Astrocyte (in vitro differentiated cells and primary cell): ENCODE data around the gene CEACAM20. TPM values are rescaled to one million over a fixed set of nuclear protein-coding genes. Genes with fewer than 3 reads are reported as not detected.
"Not testable (repeated sequence)": the region's sequence is repeated elsewhere in the genome, so short reads cannot be mapped to it uniquely, and the experiment has no call there.

Experiments used
- DNase-seq: peaks from one replicate; pipeline ENCODE4 v3.0.0-alpha.2; 2010; ENCODE audit warnings: low read depth
- FAIRE-seq: peaks from 2 replicates; lab custom pipeline; 2011; peaks lifted over from hg19 to GRCh38; lab: Jason Lieb, UNC
- H2AFZ ChIP-seq: 2 replicates; pipeline ENCODE4 v1.6.0; 2012; ENCODE audit warnings: low read depth, low read length, inconsistent platforms
- H3K27ac ChIP-seq: 2 replicates; pipeline ENCODE4 v1.5.1; 2011; ENCODE audit warnings: low read depth, low read length, inconsistent platforms
- H3K27me3 ChIP-seq: 2 replicates; pipeline ENCODE4 v1.6.0; 2011; ENCODE audit warnings: low read length, inconsistent platforms; ENCODE audit not compliant: insufficient read depth
- H3K36me3 ChIP-seq: 2 replicates; pipeline ENCODE4 v1.5.1; 2011; ENCODE audit warnings: low read length, inconsistent platforms; ENCODE audit not compliant: insufficient read depth
- H3K4me1 ChIP-seq: 2 replicates; pipeline ENCODE4 v1.5.1; 2011; ENCODE audit warnings: low read length, inconsistent platforms; ENCODE audit not compliant: insufficient read depth
- H3K4me2 ChIP-seq: 2 replicates; pipeline ENCODE4 v1.6.0; 2012; ENCODE audit warnings: low read length, inconsistent platforms
- H3K4me3 ChIP-seq: 2 replicates; pipeline ENCODE4 v1.5.1; 2011; ENCODE audit warnings: low read depth, mild to moderate bottlenecking, low read length, inconsistent platforms; ENCODE audit not compliant: insufficient read depth
- H3K79me2 ChIP-seq: 2 replicates; pipeline ENCODE4 v1.6.0; 2012; ENCODE audit warnings: mild to moderate bottlenecking, low read length, inconsistent platforms; ENCODE audit not compliant: insufficient read depth
- H3K9ac ChIP-seq: 2 replicates; pipeline ENCODE4 v1.6.0; 2012; ENCODE audit warnings: mild to moderate bottlenecking, low read length, inconsistent platforms
- H3K9me3 ChIP-seq: 2 replicates; pipeline ENCODE4 v1.5.1; 2012; ENCODE audit warnings: low read depth, mild to moderate bottlenecking, low read length, inconsistent platforms; ENCODE audit not compliant: insufficient read depth
- H4K20me1 ChIP-seq: 2 replicates; pipeline ENCODE4 v1.6.0; 2012; ENCODE audit warnings: low read length, inconsistent platforms; ENCODE audit not compliant: insufficient read depth
- H3K27ac Mint-ChIP-seq: one replicate; pipeline ENCODE4 v1.8.0; 2021; ENCODE audit warnings: mild to moderate bottlenecking, mixed read lengths; ENCODE audit not compliant: unreplicated experiment
- H3K27me3 Mint-ChIP-seq: one replicate; pipeline ENCODE4 v1.8.0; 2021; ENCODE audit warnings: low read depth, mixed read lengths; ENCODE audit not compliant: unreplicated experiment
- H3K36me3 Mint-ChIP-seq: one replicate; pipeline ENCODE4 v1.8.0; 2021; ENCODE audit warnings: low read depth, mixed read lengths; ENCODE audit not compliant: unreplicated experiment
- H3K4me1 Mint-ChIP-seq: one replicate; pipeline ENCODE4 v1.8.0; 2021; ENCODE audit warnings: low read depth, mixed read lengths; ENCODE audit not compliant: unreplicated experiment
- H3K4me3 Mint-ChIP-seq: one replicate; pipeline ENCODE4 v1.8.0; 2021; ENCODE audit warnings: mild to moderate bottlenecking, moderate library complexity, mixed read lengths; ENCODE audit not compliant: unreplicated experiment
- H3K9me3 Mint-ChIP-seq: one replicate; pipeline ENCODE4 v1.8.0; 2021; ENCODE audit warnings: mild to moderate bottlenecking, mixed read lengths; ENCODE audit not compliant: unreplicated experiment
- CTCF ChIP-seq: IDR thresholded peaks from 2 replicates; pipeline ENCODE4 v1.5.1; 2011; ENCODE audit warnings: low read depth, mild to moderate bottlenecking, inconsistent platforms, low read length, moderate library complexity; ENCODE audit not compliant: insufficient read depth
- EZH2 ChIP-seq: IDR thresholded peaks from 2 replicates; pipeline ENCODE4 v1.6.1; 2012; ENCODE audit warnings: mild to moderate bottlenecking, low read length, inconsistent platforms; ENCODE audit not compliant: insufficient read depth
- total RNA-seq: library from RNA; stranded (reverse); gene quantifications from 2 replicates; pipeline ENCODE4 v1.2.1, GENCODE V29; 2021

CEACAM20 gene
- total RNA-seq, 1 donor from 2014 or later: not detected

GRCh38 chr19:44539236-44539826 is 9.9 kb upstream of the CEACAM20 start:
- no peaks in the 10 kb centered on the region for H4K20me1 ChIP-seq

GRCh38 chr19:44535361-44535760 is 5.9 kb upstream of the CEACAM20 start:
- H3K27ac Mint-ChIP-seq, H3K4me1 ChIP-seq, H3K4me3 ChIP-seq, H3K79me2 ChIP-seq, DNase-seq, H2AFZ ChIP-seq, H3K4me1 Mint-ChIP-seq, H3K36me3 Mint-ChIP-seq, H3K9me3 ChIP-seq, H3K9ac ChIP-seq, H4K20me1 ChIP-seq, H3K36me3 ChIP-seq, FAIRE-seq, H3K27ac ChIP-seq, H3K27me3 ChIP-seq, H3K4me3 Mint-ChIP-seq, H3K4me2 ChIP-seq: not testable (repeated sequence)
- peaks cover 15% of the 10 kb centered on the region for H3K9me3 Mint-ChIP-seq
- H3K27me3 Mint-ChIP-seq: peaks cover 53% of the 10 kb centered on the region

More at GRCh38 chr19:44539236-44539826, 9.9 kb upstream of the CEACAM20 start:
- H3K27me3 Mint-ChIP-seq: peaks cover 53% of the 10 kb centered on the region
- H3K4me3 Mint-ChIP-seq: no peak overlapping the region
- no peaks in the 10 kb centered on the region for H3K36me3 ChIP-seq
- peaks cover 27% of the 10 kb centered on the region for H3K9me3 Mint-ChIP-seq
- no peaks in the 10 kb centered on the region for H3K9me3 ChIP-seq
- no peak overlapping the region for H3K4me2 ChIP-seq
- H3K27ac ChIP-seq: no peak overlapping the region
- no peak for DNase-seq
- no peak overlapping the region for H3K9ac ChIP-seq
- no peak overlapping the region for H3K27ac Mint-ChIP-seq
- peaks cover 10% of the 10 kb centered on the region for H3K27me3 ChIP-seq
- no peak overlapping the region for H2AFZ ChIP-seq
- no peaks in the 10 kb centered on the region for H3K4me1 Mint-ChIP-seq
- H3K36me3 Mint-ChIP-seq: peaks cover 4% of the 10 kb centered on the region
- TF ChIP-seq EZH2 (no peak), CTCF (no peak)
- H3K79me2 ChIP-seq: no peaks in the 10 kb centered on the region
- H3K4me1 ChIP-seq: no peaks in the 10 kb centered on the region
- FAIRE-seq: no peak
- H3K4me3 ChIP-seq: no peak overlapping the region

- H3K27me3 ChIP-seq: peaks cover 5% of the 10 kb centered on the region
- no peak overlapping the region for H3K27ac Mint-ChIP-seq
- FAIRE-seq: no peak
Measured at GRCh38 chr19:44532819-44533218, 3.3 kb upstream of the CEACAM20 start.

More at GRCh38 chr19:44532819-44533218, 3.3 kb upstream of the CEACAM20 start:
- Mint-ChIP-seq H3K36me3 (peaks cover 2% of the 10 kb centered on the region), H3K27me3 (peaks cover 57% of the 10 kb centered on the region), H3K9me3 (peaks cover 16% of the 10 kb centered on the region), H3K4me1 (no peaks in the 10 kb centered on the region), H3K4me3 (no peak overlapping the region)
- Histone ChIP-seq H3K4me2 (no peak overlapping the region), H3K36me3 (no peaks in the 10 kb centered on the region), H3K79me2 (no peaks in the 10 kb centered on the region), H3K4me3 (no peak overlapping the region), H3K9me3 (no peaks in the 10 kb centered on the region), H3K4me1 (no peaks in the 10 kb centered on the region), H4K20me1 (no peaks in the 10 kb centered on the region), H3K9ac (no peak overlapping the region), H2AFZ (no peak overlapping the region), H3K27ac (no peak overlapping the region)
- DNase-seq: no peak
- no peak for TF ChIP-seq CTCF
- TF ChIP-seq EZH2: no peak
